ENCODE results near the gene CTNNA3. TPM values are rescaled to one million over a fixed set of nuclear protein-coding genes. Genes with fewer than 3 reads are reported as not detected.

CTNNA3 gene
- total and polyA plus RNA-seq, 2 donors (not counting 3 experiments of a cell fraction or from before 2014, with no cell fraction given): not detected

DNA sequence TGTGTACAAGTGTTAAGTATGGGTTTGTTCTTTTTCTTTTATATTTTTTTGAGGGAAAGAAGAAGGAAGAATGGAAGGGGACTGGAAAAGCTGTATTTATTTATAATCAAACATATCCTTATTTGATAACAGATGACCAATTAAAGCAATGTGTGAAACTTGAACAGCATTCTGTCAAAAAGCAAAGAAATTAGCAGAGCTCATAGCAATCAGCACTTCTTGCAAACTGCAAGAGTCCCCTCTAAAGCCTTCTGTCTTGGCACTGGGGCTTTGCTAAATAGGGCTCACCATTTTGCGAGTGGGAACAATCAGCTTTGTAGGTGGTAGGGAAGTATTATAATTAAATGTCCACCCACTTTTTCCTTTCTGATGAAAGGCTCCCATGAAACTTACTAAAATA is 935.1 kb downstream of the CTNNA3 start:
- FAIRE-seq (no peak), DNase-seq (ENCODE audit: low read depth, low spot score) (no peak)
- H3K4me1 ChIP-seq (ENCODE audit: control insufficient read depth, extremely low read depth, insufficient read depth, low read length): no peaks in the 10 kb centered on the region
- no peak overlapping the region for H3K4me3 ChIP-seq (replicated peaks in 1 of 3; ENCODE audit: insufficient read depth in 1 of 3, low read depth in 1 of 3, low read length in 3 of 3)
- no peaks in the 10 kb centered on the region for H4K20me1 ChIP-seq (replicated peaks; ENCODE audit: control insufficient read depth, extremely low read depth, insufficient read depth, low read length)
- H3K4me2 ChIP-seq (ENCODE audit: insufficient read depth, low read length): no peak overlapping the region
- TF ChIP-seq POLR2A (IDR thresholded peaks at IDR 0.05; ENCODE audit: low read depth, low read length): no peak
- intact Hi-C loops (cut with micrococcal nuclease) (no loop called here), dilution Hi-C loops (cut with MboI; ENCODE audit: extremely low pct_ligation_motif_present, low sequenced_read_pairs) (no loop called here)
- no peaks in the 10 kb centered on the region for H3K9me3 ChIP-seq (replicated peaks; ENCODE audit: control insufficient read depth, insufficient read depth, low read length)
- ChIA-PET CTCF (no interaction called here), POLR2A (no interaction called here)
- no peak overlapping the region for H3K27ac ChIP-seq (ENCODE audit: insufficient read depth, low read depth, low read length)
- no peaks in the 10 kb centered on the region for H3K27me3 ChIP-seq (ENCODE audit: control insufficient read depth in 2 of 2, insufficient read depth in 2 of 2, low read length in 2 of 2)
- no peak overlapping the region for H2AFZ ChIP-seq (ENCODE audit: low read depth, low read length)
- H3K9me1 ChIP-seq (replicated peaks; ENCODE audit: control insufficient read depth, extremely low read depth, insufficient read depth, low read length): no peaks in the 10 kb centered on the region
- BruUV-seq (replicated peaks): no TSS peak
- H3K9ac ChIP-seq (replicated peaks; ENCODE audit: extremely low read depth, insufficient read depth, low read length): no peak overlapping the region
- no peaks in the 10 kb centered on the region for H3K36me3 ChIP-seq (ENCODE audit: control insufficient read depth in 2 of 2, extremely low read depth in 1 of 2, insufficient read depth in 2 of 2, low read length in 2 of 2)
- H3K79me2 ChIP-seq (ENCODE audit: control insufficient read depth, insufficient read depth, low read length): no peaks in the 10 kb centered on the region

DNA sequence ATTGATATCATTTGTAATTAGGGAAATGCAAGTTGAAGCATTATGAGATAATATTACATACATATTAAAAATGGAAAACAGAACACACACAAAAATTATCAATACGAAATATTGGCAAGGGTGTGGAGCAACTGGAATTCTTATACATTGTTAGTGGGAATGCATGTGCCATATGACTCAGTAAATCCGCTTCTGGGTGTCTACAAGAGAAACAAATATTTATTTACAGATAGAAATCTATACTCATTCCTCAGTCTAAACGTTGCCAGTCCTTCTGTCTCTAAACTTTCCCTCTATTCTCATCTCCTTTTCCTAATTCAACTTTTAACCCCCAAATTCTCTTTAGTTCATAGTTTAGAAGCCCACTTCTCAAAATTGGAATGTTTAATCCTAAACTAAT is 940.5 kb downstream of the CTNNA3 start:
- ChIA-PET CTCF (no interaction called here), POLR2A (no interaction called here)
- no peak for FAIRE-seq
- Histone ChIP-seq H3K4me2 (ENCODE audit: insufficient read depth, low read length) (no peak overlapping the region), H3K79me2 (ENCODE audit: control insufficient read depth, insufficient read depth, low read length) (no peaks in the 10 kb centered on the region), H3K27ac (ENCODE audit: insufficient read depth, low read depth, low read length) (no peak overlapping the region), H3K9me3 (replicated peaks; ENCODE audit: control insufficient read depth, insufficient read depth, low read length) (no peaks in the 10 kb centered on the region), H3K4me1 (ENCODE audit: control insufficient read depth, extremely low read depth, insufficient read depth, low read length) (no peaks in the 10 kb centered on the region), H3K9ac (replicated peaks; ENCODE audit: extremely low read depth, insufficient read depth, low read length) (no peak overlapping the region), H3K27me3 (ENCODE audit: control insufficient read depth in 2 of 2, insufficient read depth in 2 of 2, low read length in 2 of 2) (no peaks in the 10 kb centered on the region), H2AFZ (ENCODE audit: low read depth, low read length) (no peak overlapping the region), H4K20me1 (replicated peaks; ENCODE audit: control insufficient read depth, extremely low read depth, insufficient read depth, low read length) (no peaks in the 10 kb centered on the region), H3K9me1 (replicated peaks; ENCODE audit: control insufficient read depth, extremely low read depth, insufficient read depth, low read length) (no peaks in the 10 kb centered on the region), H3K4me3 (replicated peaks in 1 of 3; ENCODE audit: insufficient read depth in 1 of 3, low read depth in 1 of 3, low read length in 3 of 3) (no peak overlapping the region), H3K36me3 (ENCODE audit: control insufficient read depth in 2 of 2, extremely low read depth in 1 of 2, insufficient read depth in 2 of 2, low read length in 2 of 2) (no peaks in the 10 kb centered on the region)
- intact Hi-C loops (cut with micrococcal nuclease): no loop called here
- BruUV-seq (replicated peaks): no TSS peak
- DNase-seq (ENCODE audit: low read depth, low spot score): no peak
- dilution Hi-C loops (cut with MboI; ENCODE audit: extremely low pct_ligation_motif_present, low sequenced_read_pairs): no loop called here
- TF ChIP-seq POLR2A (IDR thresholded peaks at IDR 0.05; ENCODE audit: low read depth, low read length) (no peak), JUN (IDR thresholded peaks at IDR 0.05; ENCODE audit: borderline replicate concordance, insufficient read depth, insufficient read length, low read depth) (no peak), GATA2 (IDR thresholded peaks at IDR 0.05; ENCODE audit: insufficient read depth, insufficient read length, low read depth, low read length) (no peak), EZH2 (IDR thresholded peaks at IDR 0.05; ENCODE audit: borderline replicate concordance, low read depth, low read length, severe bottlenecking) (no peak), MYC (IDR thresholded peaks at IDR 0.05; ENCODE audit: low read depth, low read length) (no peak), POLR2AphosphoS5 (IDR thresholded peaks at IDR 0.05; ENCODE audit: insufficient read depth, low read depth, low read length) (no peak), FOS (IDR thresholded peaks at IDR 0.05; ENCODE audit: borderline replicate concordance, insufficient read depth, low read length) (no peak)
- TF ChIP-seq, protein P1, sequence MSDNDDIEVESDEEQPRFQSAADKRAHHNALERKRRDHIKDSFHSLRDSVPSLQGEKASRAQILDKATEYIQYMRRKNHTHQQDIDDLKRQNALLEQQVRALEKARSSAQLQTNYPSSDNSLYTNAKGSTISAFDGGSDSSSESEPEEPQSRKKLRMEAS (IDR thresholded peaks at IDR 0.05; ENCODE audit: insufficient read depth, insufficient read length): no peak
- TF ChIP-seq, protein P2, sequence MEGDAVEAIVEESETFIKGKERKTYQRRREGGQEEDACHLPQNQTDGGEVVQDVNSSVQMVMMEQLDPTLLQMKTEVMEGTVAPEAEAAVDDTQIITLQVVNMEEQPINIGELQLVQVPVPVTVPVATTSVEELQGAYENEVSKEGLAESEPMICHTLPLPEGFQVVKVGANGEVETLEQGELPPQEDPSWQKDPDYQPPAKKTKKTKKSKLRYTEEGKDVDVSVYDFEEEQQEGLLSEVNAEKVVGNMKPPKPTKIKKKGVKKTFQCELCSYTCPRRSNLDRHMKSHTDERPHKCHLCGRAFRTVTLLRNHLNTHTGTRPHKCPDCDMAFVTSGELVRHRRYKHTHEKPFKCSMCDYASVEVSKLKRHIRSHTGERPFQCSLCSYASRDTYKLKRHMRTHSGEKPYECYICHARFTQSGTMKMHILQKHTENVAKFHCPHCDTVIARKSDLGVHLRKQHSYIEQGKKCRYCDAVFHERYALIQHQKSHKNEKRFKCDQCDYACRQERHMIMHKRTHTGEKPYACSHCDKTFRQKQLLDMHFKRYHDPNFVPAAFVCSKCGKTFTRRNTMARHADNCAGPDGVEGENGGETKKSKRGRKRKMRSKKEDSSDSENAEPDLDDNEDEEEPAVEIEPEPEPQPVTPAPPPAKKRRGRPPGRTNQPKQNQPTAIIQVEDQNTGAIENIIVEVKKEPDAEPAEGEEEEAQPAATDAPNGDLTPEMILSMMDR (IDR thresholded peaks at IDR 0.05; ENCODE audit: extremely low read depth in 1 of 2, insufficient read depth in 1 of 2, low read depth in 1 of 2, low read length in 2 of 2): no peak
